HFF-Myc (cell line): ENCODE results near the gene GSC.

Source experiments
- DNase-seq: peaks from one replicate; pipeline ENCODE4 v3.0.0-alpha.2; 2011; ENCODE audit warnings: low read depth; ENCODE audit errors: extremely low read depth
- H3K4me3 ChIP-seq: replicated peaks from 2 replicates; pipeline ENCODE4 v1.5.1; 2011; ENCODE audit warnings: low read depth, mild to moderate bottlenecking, control low read depth, low read length
- TF ChIP-seq, protein P1 (sequence below): IDR thresholded peaks from 2 replicates; pipeline ENCODE4 v1.5.1; 2012; ENCODE audit warnings: mild to moderate bottlenecking, low read depth, low read length, control low read depth; ENCODE audit errors: missing control alignments

GSC gene

DNA sequence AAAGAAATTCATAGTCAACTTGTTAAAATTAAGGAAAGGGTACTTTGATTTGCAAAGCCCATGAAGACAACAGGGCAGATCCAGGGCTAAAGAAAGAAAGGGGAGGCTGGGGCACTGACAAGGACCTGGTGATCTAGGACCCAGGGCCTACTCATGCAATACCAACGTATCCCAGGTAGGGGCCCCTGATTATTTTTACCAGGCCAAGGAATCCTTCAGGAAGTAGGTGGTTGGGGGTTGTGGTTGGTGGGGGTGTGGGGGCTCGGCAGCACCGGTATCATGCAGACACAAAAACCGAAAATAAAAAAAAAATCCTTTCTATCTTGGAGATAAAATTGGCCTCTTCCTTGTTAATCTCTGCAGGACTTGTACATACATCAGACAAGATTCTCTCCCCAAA lies 47.5 kb downstream of the GSC start:
- DNase-seq = no peak
- H3K4me3 ChIP-seq = no peak overlapping the region
- TF ChIP-seq, protein P1, sequence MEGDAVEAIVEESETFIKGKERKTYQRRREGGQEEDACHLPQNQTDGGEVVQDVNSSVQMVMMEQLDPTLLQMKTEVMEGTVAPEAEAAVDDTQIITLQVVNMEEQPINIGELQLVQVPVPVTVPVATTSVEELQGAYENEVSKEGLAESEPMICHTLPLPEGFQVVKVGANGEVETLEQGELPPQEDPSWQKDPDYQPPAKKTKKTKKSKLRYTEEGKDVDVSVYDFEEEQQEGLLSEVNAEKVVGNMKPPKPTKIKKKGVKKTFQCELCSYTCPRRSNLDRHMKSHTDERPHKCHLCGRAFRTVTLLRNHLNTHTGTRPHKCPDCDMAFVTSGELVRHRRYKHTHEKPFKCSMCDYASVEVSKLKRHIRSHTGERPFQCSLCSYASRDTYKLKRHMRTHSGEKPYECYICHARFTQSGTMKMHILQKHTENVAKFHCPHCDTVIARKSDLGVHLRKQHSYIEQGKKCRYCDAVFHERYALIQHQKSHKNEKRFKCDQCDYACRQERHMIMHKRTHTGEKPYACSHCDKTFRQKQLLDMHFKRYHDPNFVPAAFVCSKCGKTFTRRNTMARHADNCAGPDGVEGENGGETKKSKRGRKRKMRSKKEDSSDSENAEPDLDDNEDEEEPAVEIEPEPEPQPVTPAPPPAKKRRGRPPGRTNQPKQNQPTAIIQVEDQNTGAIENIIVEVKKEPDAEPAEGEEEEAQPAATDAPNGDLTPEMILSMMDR = no peak
